SK-N-SH (cell line): ENCODE data around the gene ARHGAP10. TPM values are rescaled to one million over a fixed set of nuclear protein-coding genes. Genes with fewer than 3 reads are reported as not detected.

Experiments
- CTCF ChIA-PET: fragments of 300-600, 350-600 bp; formaldehyde crosslinking; extraction: SDS; loops from one replicate; lab custom pipeline; 2021; lab: Yijun Ruan, JAX
- POLR2A ChIA-PET: fragments of 350-600 bp; sonication (Branson Sonifier 250); formaldehyde crosslinking; extraction: SDS; loops from one replicate; lab custom pipeline; 2020; ENCODE audit warnings: antibody characterized with exemption, inconsistent platforms; lab: Yijun Ruan, JAX
- DNase-seq: peaks from one replicate; pipeline ENCODE4 v3.0.0; 2012
- H2AFZ ChIP-seq: fragments of 200-600 bp; sonication (generic); 2 replicates; pipeline ENCODE4 v1.8.1; 2016; ENCODE audit warnings: antibody characterized with exemption, mild to moderate bottlenecking, low read depth
- H3F3A ChIP-seq: fragments of 200-600 bp; sonication (generic); replicated peaks from 2 replicates; pipeline ENCODE3; 2016; ENCODE audit warnings: antibody characterized with exemption, mild to moderate bottlenecking; ENCODE audit not compliant: insufficient read depth
- H3K27ac ChIP-seq, 2 experiments: fragments of 200-500 bp in 1 of 2; fragments of 200-600 bp in 1 of 2; sonication (Bioruptor generic) in 1 of 2; sonication (generic), shearing (Covaris generic) in 1 of 2; 2 replicates each; pipeline versions ENCODE4 v1.5.1 to v1.6.1; 2014 to 2016; ENCODE audit warnings: low read depth in 2 of 2, inconsistent platforms in 1 of 2, low read length in 1 of 2, mild to moderate bottlenecking in 1 of 2, mixed read lengths in 1 of 2
- H3K27me3 ChIP-seq: fragments of 200-600 bp; sonication (generic), shearing (Covaris generic); 2 replicates; pipeline ENCODE4 v1.6.1; 2016; ENCODE audit warnings: mixed run types; ENCODE audit not compliant: insufficient read depth
- H3K36me3 ChIP-seq, 2 experiments: fragments of 200-500 bp in 1 of 2; fragments of 200-600 bp in 1 of 2; sonication (Bioruptor generic) in 1 of 2; sonication (generic) in 1 of 2; replicated peaks in 1 of 2; 2 replicates each; pipeline versions ENCODE3 to v1.5.1; 2014 to 2016; ENCODE audit warnings: low read length in 1 of 2, mild to moderate bottlenecking in 1 of 2; ENCODE audit not compliant: insufficient read depth in 2 of 2, control insufficient read depth in 1 of 2
- H3K4me1 ChIP-seq, 2 experiments: fragments of 200-500 bp in 1 of 2; fragments of 200-600 bp in 1 of 2; sonication (Bioruptor generic) in 1 of 2; sonication (generic), shearing (Covaris generic) in 1 of 2; 2 replicates each; pipeline versions ENCODE4 v1.5.1 to v1.6.1; 2014 to 2016; ENCODE audit warnings: low read depth in 1 of 2, low read length in 1 of 2, mixed run types in 1 of 2; ENCODE audit not compliant: insufficient read depth in 2 of 2, control insufficient read depth in 1 of 2
- H3K4me2 ChIP-seq: fragments of 200-600 bp; sonication (generic), shearing (Covaris generic); 2 replicates; pipeline ENCODE4 v1.6.1; 2017; ENCODE audit warnings: mixed run types
- H3K4me3 ChIP-seq, 2 experiments: fragments of 200-500 bp in 1 of 2; fragments of 200-600 bp in 1 of 2; sonication (Bioruptor generic) in 1 of 2; sonication (generic), shearing (Covaris generic) in 1 of 2; 2 replicates each; pipeline versions ENCODE4 v1.5.1 to v1.8.1; 2014 to 2016; ENCODE audit warnings: low read depth in 2 of 2, inconsistent platforms in 1 of 2, low read length in 1 of 2, mild to moderate bottlenecking in 1 of 2, mixed read lengths in 1 of 2, moderate library complexity in 1 of 2
- H3K79me2 ChIP-seq: fragments of 200-600 bp; sonication (generic); 2 replicates; pipeline ENCODE4 v1.8.1; 2017; ENCODE audit warnings: mild to moderate bottlenecking; ENCODE audit not compliant: insufficient read depth
- H3K9ac ChIP-seq: fragments of 200-600 bp; sonication (generic); 2 replicates; pipeline ENCODE4 v1.6.1; 2017; ENCODE audit warnings: mixed run types
- H3K9me2 ChIP-seq: fragments of 200-600 bp; sonication (generic); 2 replicates; pipeline ENCODE4 v1.6.1; 2017; ENCODE audit warnings: mixed run types
- H3K9me3 ChIP-seq: fragments of 200-600 bp; sonication (generic); 2 replicates; pipeline ENCODE4 v1.6.1; 2017; ENCODE audit warnings: mixed run types, mild to moderate bottlenecking, moderate library complexity
- H4K20me1 ChIP-seq: fragments of 200-600 bp; sonication (generic); 2 replicates; pipeline ENCODE4 v1.6.1; 2017; ENCODE audit warnings: mild to moderate bottlenecking, mixed run types; ENCODE audit not compliant: insufficient read depth
- CHD2 ChIP-seq: fragments of 150-350 bp; IDR thresholded peaks from 2 replicates; pipeline ENCODE4 v1.6.1; 2018; ENCODE audit warnings: low read length; ENCODE audit not compliant: partially characterized antibody
- ELF1 ChIP-seq: IDR thresholded peaks from 2 replicates; pipeline ENCODE4 v1.4.0; 2012
- FOXJ3 ChIP-seq: sonication (generic); formaldehyde crosslinking; IDR thresholded peaks from 2 replicates; pipeline ENCODE4 v1.5.1; 2020; ENCODE audit warnings: mild to moderate bottlenecking, missing genetic modification reagents
- GABPA ChIP-seq: IDR thresholded peaks from 2 replicates; pipeline ENCODE4 v1.4.0; 2012; ENCODE audit warnings: low read depth, mild to moderate bottlenecking
- GATA2 ChIP-seq: sonication (generic); formaldehyde crosslinking; IDR thresholded peaks from 2 replicates; pipeline ENCODE4 v1.5.0; 2020; ENCODE audit warnings: mild to moderate bottlenecking, missing genetic modification reagents
- JUND ChIP-seq: IDR thresholded peaks from 2 replicates; pipeline ENCODE4 v1.4.0; 2012
- MXI1 ChIP-seq: IDR thresholded peaks from 2 replicates; pipeline ENCODE4 v1.6.1; 2012; ENCODE audit warnings: mild to moderate bottlenecking, low read depth, low read length, improper control_type of control experiment
- NFIC ChIP-seq: IDR thresholded peaks from 2 replicates; pipeline ENCODE4 v1.4.0; 2012; ENCODE audit warnings: borderline replicate concordance
- NRF1 ChIP-seq: IDR thresholded peaks from 2 replicates; pipeline ENCODE4 v1.6.1; 2012; ENCODE audit warnings: low read depth, mild to moderate bottlenecking, low read length
- POLR2AphosphoS5 ChIP-seq: IDR thresholded peaks from 2 replicates; pipeline ENCODE4 v1.6.1; 2012; ENCODE audit warnings: low read depth, low read length
- RCOR1 ChIP-seq: fragments of 150-350 bp; IDR thresholded peaks from 2 replicates; pipeline ENCODE4 v1.6.1; 2017; ENCODE audit warnings: antibody characterized with exemption, low read length
- RFX5 ChIP-seq: IDR thresholded peaks from 2 replicates; pipeline ENCODE4 v1.6.1; 2012; ENCODE audit warnings: mild to moderate bottlenecking, improper control_type of control experiment, low read length
- RXRA ChIP-seq: IDR thresholded peaks from 2 replicates; pipeline ENCODE4 v1.4.0; 2012; ENCODE audit warnings: low read depth, mild to moderate bottlenecking, borderline replicate concordance
- TAF1 ChIP-seq: IDR thresholded peaks from 2 replicates; pipeline ENCODE4 v1.6.1; 2012; ENCODE audit warnings: low read depth, mild to moderate bottlenecking, low read length, moderate library complexity, borderline replicate concordance
- YY1 ChIP-seq: IDR thresholded peaks from 2 replicates; pipeline ENCODE4 v1.4.0; 2012; ENCODE audit warnings: low read depth, mild to moderate bottlenecking
- WGBS: methylation state at CpG from one replicate; pipeline ENCODE4 v1.1.6; 2017; ENCODE audit warnings: low lambda C conversion rate; 5-methylcytosine and 5-hydroxymethylcytosine counted together
- polyA plus RNA-seq, 3 experiments: library from polyadenylated mRNA; depleted of rRNA; stranded (reverse); fragments of >200 nt; gene quantifications; 2 replicates each; pipeline ENCODE4 v1.2.3, GENCODE V29; 2012
- TF ChIP-seq, protein P1 (sequence below): IDR thresholded peaks from 2 replicates; pipeline ENCODE4 v1.4.0; 2012; ENCODE audit warnings: low read depth
- TF ChIP-seq, protein P2 (sequence below): fragments of 200-600 bp; sonication (generic); IDR thresholded peaks from 2 replicates; pipeline ENCODE4 v1.6.1; 2017; ENCODE audit warnings: antibody characterized with exemption, mild to moderate bottlenecking, moderate library complexity
- TF ChIP-seq, protein P3 (sequence below): IDR thresholded peaks from 2 replicates; pipeline ENCODE4 v1.4.0; 2012; ENCODE audit warnings: low read depth, borderline replicate concordance
- TF ChIP-seq, protein P4 (sequence below): IDR thresholded peaks from 2 replicates; pipeline ENCODE4; 2012
- TF ChIP-seq, protein P5 (sequence below): fragments of 150-350 bp; IDR thresholded peaks from 2 replicates; pipeline ENCODE4 v1.6.1; 2017; ENCODE audit warnings: antibody characterized with exemption, low read length, low read depth, borderline replicate concordance

ARHGAP10 gene
- polyA plus RNA-seq, 1 of the 3 experiments (the other 2 are of a cell fraction), result 15.1 TPM

DNA sequence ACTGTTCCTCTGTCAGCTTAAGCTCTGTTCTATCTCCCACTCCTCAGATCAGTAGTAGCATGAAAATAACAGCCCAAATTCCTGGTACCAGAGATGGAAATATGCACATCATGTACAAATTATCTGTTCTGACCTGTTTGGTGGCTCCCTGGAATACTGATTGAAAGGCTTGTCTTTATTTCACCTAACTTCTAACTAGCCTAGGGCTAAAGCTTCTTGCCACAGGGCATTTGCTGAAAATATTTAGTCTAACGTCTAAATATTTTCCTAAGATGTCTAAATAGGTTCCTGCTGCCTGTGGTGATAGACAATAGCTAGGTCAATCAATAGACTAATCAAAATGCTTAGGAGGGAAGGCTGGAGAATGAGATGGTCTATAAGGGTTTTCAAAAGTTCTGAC is 35.0 kb upstream of the ARHGAP10 start:
- TF ChIP-seq ELF1, result no peak
- TF ChIP-seq NFIC, result no peak
- no peak for TF ChIP-seq TAF1
- TF ChIP-seq, protein P1, sequence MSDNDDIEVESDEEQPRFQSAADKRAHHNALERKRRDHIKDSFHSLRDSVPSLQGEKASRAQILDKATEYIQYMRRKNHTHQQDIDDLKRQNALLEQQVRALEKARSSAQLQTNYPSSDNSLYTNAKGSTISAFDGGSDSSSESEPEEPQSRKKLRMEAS, result no peak
- TF ChIP-seq MXI1, result no peak
- no peak for TF ChIP-seq NRF1
- no peak for TF ChIP-seq GABPA
- TF ChIP-seq FOXJ3 (CRISPR knock-in tag), result no peak
- TF ChIP-seq RCOR1, result no peak
- TF ChIP-seq, protein P2, sequence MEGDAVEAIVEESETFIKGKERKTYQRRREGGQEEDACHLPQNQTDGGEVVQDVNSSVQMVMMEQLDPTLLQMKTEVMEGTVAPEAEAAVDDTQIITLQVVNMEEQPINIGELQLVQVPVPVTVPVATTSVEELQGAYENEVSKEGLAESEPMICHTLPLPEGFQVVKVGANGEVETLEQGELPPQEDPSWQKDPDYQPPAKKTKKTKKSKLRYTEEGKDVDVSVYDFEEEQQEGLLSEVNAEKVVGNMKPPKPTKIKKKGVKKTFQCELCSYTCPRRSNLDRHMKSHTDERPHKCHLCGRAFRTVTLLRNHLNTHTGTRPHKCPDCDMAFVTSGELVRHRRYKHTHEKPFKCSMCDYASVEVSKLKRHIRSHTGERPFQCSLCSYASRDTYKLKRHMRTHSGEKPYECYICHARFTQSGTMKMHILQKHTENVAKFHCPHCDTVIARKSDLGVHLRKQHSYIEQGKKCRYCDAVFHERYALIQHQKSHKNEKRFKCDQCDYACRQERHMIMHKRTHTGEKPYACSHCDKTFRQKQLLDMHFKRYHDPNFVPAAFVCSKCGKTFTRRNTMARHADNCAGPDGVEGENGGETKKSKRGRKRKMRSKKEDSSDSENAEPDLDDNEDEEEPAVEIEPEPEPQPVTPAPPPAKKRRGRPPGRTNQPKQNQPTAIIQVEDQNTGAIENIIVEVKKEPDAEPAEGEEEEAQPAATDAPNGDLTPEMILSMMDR, result no peak
- TF ChIP-seq, protein P3, sequence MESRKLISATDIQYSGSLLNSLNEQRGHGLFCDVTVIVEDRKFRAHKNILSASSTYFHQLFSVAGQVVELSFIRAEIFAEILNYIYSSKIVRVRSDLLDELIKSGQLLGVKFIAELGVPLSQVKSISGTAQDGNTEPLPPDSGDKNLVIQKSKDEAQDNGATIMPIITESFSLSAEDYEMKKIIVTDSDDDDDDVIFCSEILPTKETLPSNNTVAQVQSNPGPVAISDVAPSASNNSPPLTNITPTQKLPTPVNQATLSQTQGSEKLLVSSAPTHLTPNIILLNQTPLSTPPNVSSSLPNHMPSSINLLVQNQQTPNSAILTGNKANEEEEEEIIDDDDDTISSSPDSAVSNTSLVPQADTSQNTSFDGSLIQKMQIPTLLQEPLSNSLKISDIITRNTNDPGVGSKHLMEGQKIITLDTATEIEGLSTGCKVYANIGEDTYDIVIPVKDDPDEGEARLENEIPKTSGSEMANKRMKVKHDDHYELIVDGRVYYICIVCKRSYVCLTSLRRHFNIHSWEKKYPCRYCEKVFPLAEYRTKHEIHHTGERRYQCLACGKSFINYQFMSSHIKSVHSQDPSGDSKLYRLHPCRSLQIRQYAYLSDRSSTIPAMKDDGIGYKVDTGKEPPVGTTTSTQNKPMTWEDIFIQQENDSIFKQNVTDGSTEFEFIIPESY, result no peak
- no peak for TF ChIP-seq RXRA
- TF ChIP-seq CHD2, result no peak
- TF ChIP-seq RFX5, result no peak
- no peak for TF ChIP-seq JUND
- TF ChIP-seq, protein P4, sequence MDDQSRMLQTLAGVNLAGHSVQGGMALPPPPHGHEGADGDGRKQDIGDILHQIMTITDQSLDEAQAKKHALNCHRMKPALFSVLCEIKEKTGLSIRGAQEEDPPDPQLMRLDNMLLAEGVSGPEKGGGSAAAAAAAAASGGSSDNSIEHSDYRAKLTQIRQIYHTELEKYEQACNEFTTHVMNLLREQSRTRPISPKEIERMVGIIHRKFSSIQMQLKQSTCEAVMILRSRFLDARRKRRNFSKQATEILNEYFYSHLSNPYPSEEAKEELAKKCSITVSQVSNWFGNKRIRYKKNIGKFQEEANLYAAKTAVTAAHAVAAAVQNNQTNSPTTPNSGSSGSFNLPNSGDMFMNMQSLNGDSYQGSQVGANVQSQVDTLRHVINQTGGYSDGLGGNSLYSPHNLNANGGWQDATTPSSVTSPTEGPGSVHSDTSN, result no peak
- no peak for TF ChIP-seq GATA2 (CRISPR knock-in tag)
- TF ChIP-seq, protein P5, sequence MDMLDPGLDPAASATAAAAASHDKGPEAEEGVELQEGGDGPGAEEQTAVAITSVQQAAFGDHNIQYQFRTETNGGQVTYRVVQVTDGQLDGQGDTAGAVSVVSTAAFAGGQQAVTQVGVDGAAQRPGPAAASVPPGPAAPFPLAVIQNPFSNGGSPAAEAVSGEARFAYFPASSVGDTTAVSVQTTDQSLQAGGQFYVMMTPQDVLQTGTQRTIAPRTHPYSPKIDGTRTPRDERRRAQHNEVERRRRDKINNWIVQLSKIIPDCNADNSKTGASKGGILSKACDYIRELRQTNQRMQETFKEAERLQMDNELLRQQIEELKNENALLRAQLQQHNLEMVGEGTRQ, result no peak
- no peak for TF ChIP-seq YY1
- TF ChIP-seq POLR2AphosphoS5, result no peak
- no peak overlapping the region for H3K27ac ChIP-seq
- H3K4me3 ChIP-seq, result no peak overlapping the region
- ChIA-PET POLR2A (no interaction called here), CTCF (interaction anchor here (1.2 to 7.8 kb wide), 2 partner anchors 11 to 170 kb away, joined by 6 to 40 read pairs; no protein-coding TSS in a partner anchor)
- no peaks in the 10 kb centered on the region for H4K20me1 ChIP-seq
- H2AFZ ChIP-seq, result no peak overlapping the region
- no peaks in the 10 kb centered on the region for H3K9me2 ChIP-seq
- no peaks in the 10 kb centered on the region for H3K79me2 ChIP-seq
- WGBS, result 19% methylated on average over 1 of the region's 1 CpG
- H3F3A ChIP-seq, result no peaks in the 10 kb centered on the region
- H3K4me1 ChIP-seq, result no peaks in the 10 kb centered on the region
- H3K9me3 ChIP-seq, result peaks cover 8% of the 10 kb centered on the region; the same call in 1 of the 2 replicates
- no peaks in the 10 kb centered on the region for H3K27me3 ChIP-seq
- H3K9ac ChIP-seq, result no peak overlapping the region
- DNase-seq, result no peak
- H3K36me3 ChIP-seq, result no peaks in the 10 kb centered on the region
- no peak overlapping the region for H3K4me2 ChIP-seq
